T-cell (primary cell): ENCODE results near the gene ASAH2. TPM values are rescaled to one million over a fixed set of nuclear protein-coding genes. Genes with fewer than 3 reads are reported as not detected.
"Not testable (repeated sequence)": the region's sequence is repeated elsewhere in the genome, so short reads cannot be mapped to it uniquely, and the experiment has no call there.

Experiments used
- ATAC-seq, 4 experiments: fragments of 200-7000 bp in 3 of 4; fragments of 150-1000 bp in 1 of 4; cut with Tn5 transposase; replicated peaks in 1 of 4; 1 replicate in 3 of 4; 2 replicates in 1 of 4; pipeline ENCODE4 v1.10.0; 2021; ENCODE audit warnings: moderate library complexity in 3 of 4, mild to moderate bottlenecking in 2 of 4, moderate number of reproducible peaks in 1 of 4
- CTCF ChIA-PET, 2 donors: fragments of 300-600 bp; sonication (Branson Sonifier 250); formaldehyde crosslinking; loops; one replicate each; lab custom pipeline; 2022; ENCODE audit warnings: antibody characterized with exemption in 2 of 2; lab: Charles Lee
- POLR2A ChIA-PET, 2 donors: fragments of 300-600 bp; sonication (Branson Sonifier 250); formaldehyde crosslinking; loops; one replicate each; lab custom pipeline; 2022; ENCODE audit warnings: antibody characterized with exemption in 2 of 2; lab: Charles Lee
- DNase-seq, 35 experiments: peaks; one replicate each; pipeline versions ENCODE4 v3.0.0 to v3.0.0-alpha.2; 2013 to 2023
- H3K27ac ChIP-seq: one replicate; pipeline ENCODE4 v1.5.1; 2013; ENCODE audit warnings: low read length
- H3K27me3 ChIP-seq, 2 experiments: replicated peaks in 1 of 2; 1 replicate in 1 of 2; 2 replicates in 1 of 2; pipeline versions ENCODE4 v1.6.1 to v1.7.0; 2013; ENCODE audit warnings: low read length in 1 of 2, mixed read lengths in 1 of 2; ENCODE audit not compliant: control insufficient read depth in 2 of 2, insufficient read depth in 2 of 2; ENCODE audit errors: extremely low read depth in 1 of 2
- H3K36me3 ChIP-seq, 2 donors: 1 replicate in 1 of 2; 2 replicates in 1 of 2; pipeline versions ENCODE4 v1.6.1 to v1.7.0; 2013; ENCODE audit warnings: low read length in 1 of 2; ENCODE audit not compliant: control insufficient read depth in 2 of 2, insufficient read depth in 1 of 2; ENCODE audit errors: extremely low read depth in 1 of 2
- H3K4me1 ChIP-seq, 2 experiments: 1 replicate in 1 of 2; 2 replicates in 1 of 2; pipeline versions ENCODE4 v1.6.1 to v1.7.0; 2013; ENCODE audit warnings: low read length in 2 of 2, mixed read lengths in 1 of 2; ENCODE audit not compliant: insufficient read depth in 2 of 2, control insufficient read depth in 1 of 2; ENCODE audit errors: extremely low read depth in 1 of 2
- H3K4me3 ChIP-seq, 2 donors: 1 replicate in 1 of 2; 2 replicates in 1 of 2; pipeline versions ENCODE4 v1.5.1 to v1.7.0; 2013; ENCODE audit warnings: mild to moderate bottlenecking in 2 of 2, low read length in 1 of 2, moderate library complexity in 1 of 2; ENCODE audit not compliant: control insufficient read depth in 1 of 2; ENCODE audit errors: extremely low read depth in 1 of 2
- H3K9me3 ChIP-seq: 2 replicates; pipeline ENCODE4 v1.7.0; 2013
- H3K27ac Mint-ChIP-seq, 2 donors: one replicate each; pipeline ENCODE4 v1.8.0; 2020 to 2021; ENCODE audit warnings: mild to moderate bottlenecking in 2 of 2, mixed read lengths in 2 of 2
- H3K27me3 Mint-ChIP-seq, 2 donors: one replicate each; pipeline ENCODE4 v1.8.0; 2021 to 2022; ENCODE audit warnings: mixed read lengths in 2 of 2
- H3K36me3 Mint-ChIP-seq: one replicate; pipeline ENCODE4 v1.8.0; 2021; ENCODE audit warnings: mixed read lengths
- H3K4me1 Mint-ChIP-seq, 3 donors: one replicate each; pipeline ENCODE4 v1.8.0; 2020 to 2022; ENCODE audit warnings: mixed read lengths in 3 of 3, mild to moderate bottlenecking in 1 of 3
- H3K4me3 Mint-ChIP-seq, 3 donors: one replicate each; pipeline ENCODE4 v1.8.0; 2020 to 2022; ENCODE audit warnings: mild to moderate bottlenecking in 3 of 3, mixed read lengths in 3 of 3, moderate library complexity in 3 of 3
- H3K9me3 Mint-ChIP-seq, 3 donors: one replicate each; pipeline ENCODE4 v1.8.0; 2020 to 2022; ENCODE audit warnings: mixed read lengths in 3 of 3
- WGBS: methylation state at CpG from one replicate; pipeline ENCODE4 v1.1.5; 2013; ENCODE audit warnings: missing lambda C conversion rate; ENCODE audit not compliant: insufficient coverage; 5-methylcytosine and 5-hydroxymethylcytosine counted together
- total RNA-seq, 35 experiments: library from RNA in 6 of 35; stranded (reverse) in 6 of 35; fragments of 120-200 nt in 1 of 35; gene quantifications; one replicate each; pipeline versions ENCODE4 v1.2.1 to v1.2.4 and lab custom pipeline; 2013 to 2026

Gene ASAH2
- total RNA-seq, 5 donors from 2014 or later (not counting 1 experiment from before 2014, with no cell fraction given), result 2.8 to 3.7 (median 3.4) TPM

DNA sequence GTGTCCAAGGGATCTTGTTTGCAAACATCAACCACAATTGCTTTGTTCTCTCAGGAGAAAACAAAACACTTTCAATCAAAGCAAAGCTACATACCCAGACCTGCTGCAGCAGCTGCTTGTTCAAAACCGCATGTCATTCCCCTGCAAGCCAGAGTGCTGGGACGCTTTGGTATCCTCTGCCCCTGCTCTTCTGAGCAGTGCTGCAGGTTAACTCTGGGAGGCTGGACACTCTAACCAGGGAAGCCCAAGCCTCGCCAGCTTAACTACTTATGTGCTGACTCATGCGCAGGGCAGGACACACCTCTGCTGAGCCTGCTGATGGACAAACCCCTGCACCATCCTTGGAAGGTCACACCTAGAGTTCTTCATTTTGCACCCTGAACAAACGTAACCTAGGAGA is 28.2 kb upstream of the ASAH2 start:
- H3K4me3 Mint-ChIP-seq, result no peak overlapping the region
- peaks cover 35 to 46% of the 10 kb centered on the region in 2 donors for H3K27me3 Mint-ChIP-seq
- H3K9me3 Mint-ChIP-seq, result no peaks in the 10 kb centered on the region
- WGBS, result 78% methylated on average over 3 of the region's 5 CpGs
- Histone ChIP-seq H3K4me1 (no peaks in the 10 kb centered on the region), H3K27me3 (peaks cover 4 to 9% of the 10 kb centered on the region in 2 experiments), H3K27ac (no peak overlapping the region), H3K9me3 (no peaks in the 10 kb centered on the region), H3K4me3 (no peak overlapping the region), H3K36me3 (no peaks in the 10 kb centered on the region)
- no peaks in the 10 kb centered on the region for H3K4me1 Mint-ChIP-seq
- no peaks in the 10 kb centered on the region for H3K36me3 Mint-ChIP-seq
- CTCF ChIA-PET, result no interaction called here
- POLR2A ChIA-PET, result no interaction called here
- DNase-seq (no peak), ATAC-seq (no peak)
- H3K27ac Mint-ChIP-seq, result no peak overlapping the region

GRCh38 chr10:50275650-50276235 is 24.4 kb upstream of the ASAH2 start:
- ChIA-PET CTCF (interaction anchor here in 1 of 2 donors (1.2 to 1.7 kb wide), 2 partner anchors 16 to 682 kb away, joined by 3 read pairs; no protein-coding TSS in a partner anchor), POLR2A (no interaction called here)
- Histone ChIP-seq H3K27ac (no peak overlapping the region), H3K4me3 (no peak overlapping the region), H3K36me3 (no peaks in the 10 kb centered on the region), H3K4me1 (no peaks in the 10 kb centered on the region), H3K9me3 (no peaks in the 10 kb centered on the region), H3K27me3 (peaks cover 4 to 9% of the 10 kb centered on the region in 2 experiments)
- Mint-ChIP-seq H3K36me3 (no peaks in the 10 kb centered on the region), H3K4me3 (no peak overlapping the region), H3K27ac (no peak overlapping the region), H3K9me3 (no peaks in the 10 kb centered on the region), H3K4me1 (no peaks in the 10 kb centered on the region), H3K27me3 (peaks cover 14 to 25% of the 10 kb centered on the region in 2 donors)
- DNase-seq (peak in 17 of 35 experiments; percentile 3 to 33 (median 13)), ATAC-seq (peak in 2 of 4 experiments; percentile 37 to 53)
- WGBS, result no CpG with 5 or more reads among the region's 3 CpGs

DNA sequence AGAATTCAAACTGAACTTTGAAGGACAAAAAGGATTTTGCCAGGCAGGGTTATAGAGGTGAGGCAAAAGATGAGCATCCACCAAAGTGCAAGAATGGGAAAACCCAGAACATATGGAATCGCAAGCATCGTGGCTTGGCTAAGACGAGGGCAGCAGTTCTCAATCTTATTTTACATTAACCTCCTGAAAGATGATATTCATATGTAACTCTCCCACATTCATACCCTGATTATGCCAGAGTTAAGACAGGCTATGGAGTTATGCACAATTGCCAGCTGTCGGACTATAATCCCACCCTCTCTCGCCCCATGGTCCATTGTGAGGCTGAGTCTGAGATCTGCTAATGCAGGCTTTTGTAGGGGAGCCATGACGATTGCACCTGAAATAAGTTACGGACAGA is 21.2 kb upstream of the ASAH2 start:
- no peaks in the 10 kb centered on the region for H3K4me1 Mint-ChIP-seq
- ATAC-seq (no peak), DNase-seq (no peak)
- H3K4me3 Mint-ChIP-seq, result no peak overlapping the region
- no peaks in the 10 kb centered on the region for H3K36me3 ChIP-seq
- H3K27me3 ChIP-seq, result peaks cover 0 to 2% of the 10 kb centered on the region in 2 experiments
- H3K9me3 Mint-ChIP-seq, result no peaks in the 10 kb centered on the region
- no peaks in the 10 kb centered on the region for H3K36me3 Mint-ChIP-seq
- ChIA-PET CTCF (interaction anchor here in 1 of 2 donors (0.6 kb wide), 1 partner anchor 678 kb away, joined by 9 read pairs; no protein-coding TSS in a partner anchor), POLR2A (interaction anchor here in 1 of 2 donors (0.6 kb wide), 1 partner anchor 33 kb away, joined by 4 read pairs; no protein-coding TSS in a partner anchor)
- no peak overlapping the region for H3K27ac ChIP-seq
- WGBS, result no CpG with 5 or more reads among the region's 7 CpGs
- H3K4me1 ChIP-seq, result no peaks in the 10 kb centered on the region
- no peak overlapping the region for H3K4me3 ChIP-seq
- H3K27ac Mint-ChIP-seq, result no peak overlapping the region
- peaks cover 12 to 17% of the 10 kb centered on the region in 2 donors for H3K27me3 Mint-ChIP-seq
- no peaks in the 10 kb centered on the region for H3K9me3 ChIP-seq

DNA sequence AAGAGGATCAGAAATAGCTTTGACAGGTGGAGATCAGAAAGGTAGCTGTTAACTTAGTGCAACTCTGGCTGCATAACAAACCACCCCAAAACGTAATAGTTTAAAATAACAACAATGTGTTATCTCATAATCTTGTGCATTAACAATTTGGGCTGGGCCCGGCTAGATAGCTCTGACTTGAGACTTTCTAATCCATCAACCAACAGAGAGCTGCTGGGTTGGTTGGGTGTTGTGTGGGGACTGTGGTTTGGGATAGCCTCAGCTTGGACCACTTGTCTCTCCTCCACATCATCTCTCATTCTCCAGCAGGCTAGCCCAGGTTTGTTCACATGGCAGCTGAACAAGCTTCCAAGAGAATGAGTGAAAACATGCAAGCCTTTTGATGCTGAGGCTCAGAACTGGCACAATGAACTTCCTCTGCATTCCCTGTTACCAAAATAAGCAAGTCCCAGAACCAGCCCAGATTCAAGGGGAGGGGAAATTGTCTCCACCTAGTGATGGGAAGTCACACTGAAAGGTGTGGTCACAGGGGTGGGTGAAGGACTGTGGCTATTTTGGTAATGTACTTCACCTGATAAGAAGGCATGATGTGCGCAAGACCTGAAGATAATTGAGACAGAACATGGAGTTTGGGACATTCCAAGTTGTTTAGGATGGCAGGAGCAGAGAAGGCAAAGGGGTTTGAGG is 20.4 kb upstream of the ASAH2 start:
- no peak overlapping the region for H3K4me3 ChIP-seq
- H3K27ac ChIP-seq, result no peak overlapping the region
- H3K27me3 Mint-ChIP-seq, result peaks cover 8 to 17% of the 10 kb centered on the region in 2 donors
- no peaks in the 10 kb centered on the region for H3K4me1 Mint-ChIP-seq
- H3K4me3 Mint-ChIP-seq, result no peak overlapping the region
- H3K27me3 ChIP-seq, result peaks cover 0 to 2% of the 10 kb centered on the region in 2 experiments
- ATAC-seq (no peak), DNase-seq (no peak)
- POLR2A ChIA-PET, result no interaction called here
- no peak overlapping the region for H3K27ac Mint-ChIP-seq
- 100% methylated on average over 1 of the region's 3 CpGs for WGBS
- H3K4me1 ChIP-seq, result no peaks in the 10 kb centered on the region
- H3K9me3 Mint-ChIP-seq, result no peaks in the 10 kb centered on the region
- no peaks in the 10 kb centered on the region for H3K36me3 ChIP-seq
- no peaks in the 10 kb centered on the region for H3K36me3 Mint-ChIP-seq
- CTCF ChIA-PET, result no interaction called here
- H3K9me3 ChIP-seq, result no peaks in the 10 kb centered on the region

- H3K4me1 ChIP-seq, H3K9me3 ChIP-seq, H3K36me3 Mint-ChIP-seq, H3K27ac Mint-ChIP-seq, H3K36me3 ChIP-seq, H3K9me3 Mint-ChIP-seq, H3K4me3 ChIP-seq, H3K4me3 Mint-ChIP-seq, CTCF ChIA-PET, H3K27me3 ChIP-seq, DNase-seq, POLR2A ChIA-PET, ATAC-seq, H3K27ac ChIP-seq, H3K4me1 Mint-ChIP-seq: not testable (repeated sequence)
- WGBS, result no CpG with 5 or more reads among the region's 3 CpGs
- peaks cover 15 to 25% of the 10 kb centered on the region in 2 donors for H3K27me3 Mint-ChIP-seq
These were observed 16.6 kb upstream of the ASAH2 start for GRCh38 chr10:50267877-50268276.

- H3K27ac ChIP-seq, H3K9me3 ChIP-seq, CTCF ChIA-PET, H3K9me3 Mint-ChIP-seq, ATAC-seq, H3K27me3 ChIP-seq, H3K4me3 Mint-ChIP-seq, POLR2A ChIA-PET, H3K36me3 ChIP-seq, H3K36me3 Mint-ChIP-seq, H3K27ac Mint-ChIP-seq, H3K4me1 ChIP-seq, H3K4me3 ChIP-seq: not testable (repeated sequence)
- Mint-ChIP-seq H3K27me3 (peaks cover 28 to 34% of the 10 kb centered on the region in 2 donors), H3K4me1 (peaks cover 0 to 21% (median 4%) of the 10 kb centered on the region in 3 donors)
- DNase-seq, result peak in 15 of 35 experiments; percentile 1 to 46 (median 13)
- WGBS, result 78% methylated on average over 10 of the region's 10 CpGs
These were observed 11.3 kb upstream of the ASAH2 start for GRCh38 chr10:50262625-50263024.
